Measurements from ENCODE around the gene SPCS2.

SPCS2 gene

DNA sequence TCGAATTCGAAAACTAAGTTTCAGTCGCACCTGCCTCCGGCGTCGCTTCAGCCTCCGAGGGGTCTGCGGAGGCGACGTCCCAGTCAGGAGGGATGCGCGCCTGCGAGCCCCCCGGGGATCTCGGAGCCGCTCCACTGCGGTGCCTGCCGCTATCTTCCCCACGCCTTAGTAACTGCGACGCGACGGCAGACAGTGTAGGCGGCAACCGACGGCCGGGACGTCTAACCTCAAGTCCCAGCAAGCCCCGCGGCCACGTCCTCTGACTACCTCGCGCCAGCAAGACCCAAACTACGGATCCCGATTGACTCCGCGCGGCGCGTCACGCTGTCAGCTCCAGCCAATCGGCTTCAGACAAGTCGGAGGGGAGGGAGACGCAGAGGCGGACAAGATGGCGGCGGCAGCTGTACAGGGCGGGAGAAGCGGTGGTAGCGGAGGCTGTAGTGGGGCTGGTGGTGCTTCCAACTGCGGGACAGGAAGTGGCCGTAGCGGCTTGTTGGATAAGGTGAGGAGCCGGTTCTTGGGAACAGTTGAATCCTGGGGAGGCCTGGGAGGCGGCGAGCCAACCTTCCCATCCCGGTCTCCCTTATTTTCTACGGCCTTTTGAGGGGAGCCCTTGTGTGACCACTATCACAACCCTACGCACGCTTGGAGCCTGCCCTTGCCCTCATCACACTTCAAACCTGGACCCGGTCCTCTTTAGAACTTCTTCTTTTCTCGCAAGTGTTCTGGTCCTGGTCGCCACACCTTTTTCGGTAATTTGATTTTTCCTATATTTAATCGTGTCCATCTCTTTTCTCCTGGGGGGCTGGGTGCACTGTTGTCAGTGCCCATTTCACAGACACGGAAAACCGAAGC lies at the start of gene SPCS2, which contains the start of gene XRRA1:
Gene SPCS2 (plus strand): TSS at position 369 of the 855 bp plus-strand sequence. CDS start 20 bp downstream, at position 389.
Gene XRRA1 (minus strand): TSS at position 194 of the 855 bp plus-strand sequence. CDS start 8,213 bp downstream, outside the sequence.
- peak; percentile 95 to 99 (median 99) for DNase-seq (ENCODE audit: low read depth in 2 of 3, low spot score in 1 of 3)

DNA sequence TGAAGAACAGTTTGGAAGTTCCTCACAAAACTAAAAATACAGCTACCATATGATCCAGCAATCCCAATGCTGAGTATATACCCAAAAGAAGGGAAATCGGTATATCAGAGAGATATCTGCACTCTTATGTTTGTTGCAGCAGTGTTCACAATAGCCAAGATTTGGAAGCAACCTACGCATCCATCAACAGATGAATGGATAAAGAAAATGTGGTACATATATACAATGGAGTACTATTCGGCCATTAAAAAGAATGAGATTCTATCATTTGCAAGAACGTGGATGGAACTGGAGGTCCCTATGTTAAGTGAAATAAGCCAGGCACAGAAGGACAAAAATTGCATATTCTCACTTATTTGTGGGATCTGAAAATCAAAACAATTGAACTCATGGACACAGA lies 46.7 kb upstream of the SPCS2 start:
- DNase-seq (ENCODE audit: low read depth in 2 of 3, low spot score in 1 of 3), result no peak

DNA sequence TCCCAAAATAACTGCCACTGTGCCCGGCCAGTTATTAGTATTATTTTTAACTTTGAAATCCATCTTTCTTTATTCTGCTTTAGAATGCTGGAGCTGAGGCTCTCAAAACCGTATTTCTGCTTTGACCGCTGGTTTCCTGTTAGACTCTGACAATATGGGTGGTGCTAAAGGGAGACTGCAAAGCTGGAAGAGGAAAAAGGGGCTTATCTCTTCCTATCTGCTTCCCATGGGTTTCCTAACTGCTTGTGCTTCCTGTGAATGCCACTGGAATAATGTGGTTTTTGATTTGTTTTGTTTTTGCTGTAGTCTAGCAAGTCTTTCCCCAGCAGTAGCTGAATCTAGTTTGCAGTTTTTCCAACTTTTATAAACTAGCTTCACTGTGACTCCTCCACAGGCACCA lies 43.7 kb upstream of the SPCS2 start:
- DNase-seq (ENCODE audit: low read depth in 2 of 3, low spot score in 1 of 3), result no peak

GRCh38 chr11:74909385-74909784 lies 39.7 kb upstream of the SPCS2 start:
- DNase-seq (ENCODE audit: low read depth in 2 of 3, low spot score in 1 of 3), result no peak

GRCh38 chr11:74909812-74910211 lies 39.3 kb upstream of the SPCS2 start:
- no peak for DNase-seq (ENCODE audit: low read depth in 2 of 3, low spot score in 1 of 3)

DNA sequence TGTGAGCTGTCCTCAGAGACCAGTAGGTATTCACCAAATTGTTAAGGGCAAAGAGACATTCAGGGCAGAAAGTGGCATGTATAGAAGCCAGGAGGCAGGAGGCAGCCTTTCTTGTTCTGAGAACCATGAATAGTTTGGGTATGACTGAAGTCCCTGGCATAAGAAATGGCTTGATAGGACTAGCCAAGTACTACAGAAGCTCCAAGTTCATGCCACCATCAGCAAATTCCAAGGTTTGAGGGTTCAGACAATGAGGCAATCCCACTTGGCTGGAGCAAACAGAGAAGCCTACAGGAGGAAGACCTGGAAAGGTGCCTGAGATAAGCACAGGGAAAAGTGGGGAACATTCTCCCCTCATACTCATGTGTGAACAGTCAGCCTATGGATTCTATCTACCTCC lies 25.9 kb upstream of the SPCS2 start:
- no peak for DNase-seq (ENCODE audit: low read depth in 2 of 3, low spot score in 1 of 3)

- DNase-seq (ENCODE audit: low read depth in 2 of 3, low spot score in 1 of 3), result no peak
Measured at GRCh38 chr11:74925281-74925680, 23.8 kb upstream of the SPCS2 start.

DNA sequence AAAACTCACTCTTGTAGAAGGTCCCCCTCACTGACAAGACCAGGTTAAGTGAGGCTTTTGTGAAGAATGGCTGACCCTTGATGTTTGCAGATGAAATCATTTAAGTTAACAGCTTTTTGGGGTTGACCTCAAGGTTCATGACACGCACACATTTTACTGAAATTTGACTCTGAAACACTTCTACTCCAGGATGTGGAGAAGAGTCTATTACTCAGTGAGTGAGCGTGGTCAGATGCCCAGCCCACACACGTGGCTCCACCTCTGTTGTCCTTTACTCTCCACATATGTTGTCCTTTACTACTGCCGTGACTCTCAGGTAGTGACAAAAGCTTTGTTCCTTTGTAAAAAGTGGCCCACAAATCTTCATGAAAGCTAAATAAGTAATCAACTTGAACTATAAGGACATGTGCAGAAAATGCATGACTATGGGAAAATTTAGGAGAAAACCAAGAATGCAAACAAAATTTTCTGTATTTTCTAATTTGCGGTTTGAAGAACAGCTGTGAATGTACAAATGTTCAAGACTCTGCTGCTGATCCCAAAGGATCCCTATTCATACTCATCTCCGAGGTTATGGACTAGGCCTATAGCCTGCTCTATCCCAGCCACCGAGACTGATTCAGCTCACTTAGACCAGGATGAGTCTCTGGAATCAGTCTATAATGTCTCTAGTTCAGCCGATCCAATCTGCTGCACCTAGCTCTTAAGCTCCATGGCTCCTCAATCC lies 22.6 kb upstream of the SPCS2 start:
- no peak for DNase-seq (ENCODE audit: low read depth in 2 of 3, low spot score in 1 of 3)

GRCh38 chr11:74927496-74927895 lies 21.6 kb upstream of the SPCS2 start:
- DNase-seq (ENCODE audit: low read depth in 2 of 3, low spot score in 1 of 3), result no peak

DNA sequence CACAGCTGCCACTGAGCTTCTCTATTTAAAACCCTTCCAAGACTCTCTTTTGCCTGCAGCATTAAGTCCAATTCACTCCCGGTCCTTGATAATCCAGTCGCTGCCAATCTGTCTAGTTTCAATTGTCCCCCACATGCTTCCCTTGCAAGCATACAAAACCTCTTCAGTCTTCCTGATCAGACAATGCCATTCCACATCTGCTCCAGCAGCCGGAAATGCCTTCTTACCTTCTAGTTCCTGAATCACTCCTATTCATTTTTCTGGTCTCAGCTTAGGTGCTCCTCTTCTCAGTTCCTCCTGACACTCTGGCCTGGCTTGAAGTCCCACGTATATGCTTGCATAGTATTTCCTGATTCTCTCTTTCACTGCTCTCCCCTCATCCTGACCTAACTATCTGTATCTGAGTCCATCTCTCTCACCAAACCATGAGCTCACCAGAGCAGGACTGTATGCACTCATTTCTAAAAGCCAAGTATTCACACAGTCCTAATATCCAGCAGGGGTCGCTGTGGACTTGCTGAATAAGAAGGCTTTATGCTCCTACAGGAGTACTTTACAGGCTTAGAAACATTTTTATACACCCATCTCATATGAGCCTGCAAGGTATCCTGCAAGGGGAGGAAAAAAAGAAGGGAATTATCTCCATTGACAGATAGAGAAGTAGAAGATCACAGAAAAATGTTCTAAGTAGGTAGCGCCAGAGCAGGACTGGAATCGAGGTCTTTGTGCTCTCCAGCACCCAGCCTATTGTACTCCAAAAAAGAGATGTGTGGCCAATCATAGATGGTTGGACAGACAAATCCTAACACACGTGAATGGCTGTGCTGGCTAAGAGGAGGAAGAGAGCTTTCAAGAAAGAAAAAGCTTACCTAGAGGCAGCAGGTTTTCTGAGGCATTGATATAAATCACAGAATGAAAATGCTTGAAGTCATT lies 19.4 kb upstream of the SPCS2 start:
- peak in 2 of 3 donors; percentile 47 to 64 for DNase-seq (ENCODE audit: low read depth in 2 of 3, low spot score in 1 of 3)

DNA sequence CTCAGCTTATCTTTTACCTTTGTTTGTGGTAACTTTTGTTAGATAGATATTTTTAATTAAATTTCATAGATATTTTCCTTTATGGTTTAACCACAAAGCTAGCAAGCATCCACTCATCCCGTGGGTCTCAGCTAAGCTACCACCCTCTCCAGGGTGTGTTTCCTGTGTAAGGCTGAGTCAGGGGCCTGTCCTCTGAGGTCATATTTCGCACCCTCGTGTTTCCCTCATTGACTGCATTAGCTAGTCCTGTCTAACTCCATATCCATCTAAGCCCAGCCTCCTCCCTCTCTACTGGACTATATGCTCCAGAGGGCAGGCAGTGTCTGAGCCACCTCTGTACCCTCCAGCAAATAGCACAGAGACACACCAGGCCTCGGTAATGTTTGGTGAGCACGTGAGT lies 16.9 kb upstream of the SPCS2 start:
- DNase-seq (ENCODE audit: low read depth in 2 of 3, low spot score in 1 of 3), result no peak

GRCh38 chr11:74932797-74933196 lies 16.3 kb upstream of the SPCS2 start:
- DNase-seq (ENCODE audit: low read depth in 2 of 3, low spot score in 1 of 3), result no peak

DNA sequence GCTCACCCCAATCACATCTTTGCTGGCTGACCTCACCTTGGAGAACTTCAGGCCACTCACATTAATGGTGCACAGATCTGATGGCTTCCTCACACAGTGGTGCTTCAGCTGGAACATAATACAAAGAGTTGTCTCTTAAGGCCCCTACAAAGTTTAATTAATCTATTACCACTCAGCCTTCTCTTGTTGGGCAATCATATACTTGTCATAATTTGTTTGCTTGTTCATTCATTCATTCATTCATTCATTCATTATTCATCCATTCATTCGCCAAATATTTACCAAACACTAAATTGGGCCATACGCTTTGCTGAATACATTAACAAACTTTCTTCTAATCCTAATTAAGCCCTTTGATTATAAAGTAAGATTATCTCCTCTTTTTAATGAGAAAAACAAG lies 15.3 kb upstream of the SPCS2 start:
- DNase-seq (ENCODE audit: low read depth in 2 of 3, low spot score in 1 of 3), result no peak

DNA sequence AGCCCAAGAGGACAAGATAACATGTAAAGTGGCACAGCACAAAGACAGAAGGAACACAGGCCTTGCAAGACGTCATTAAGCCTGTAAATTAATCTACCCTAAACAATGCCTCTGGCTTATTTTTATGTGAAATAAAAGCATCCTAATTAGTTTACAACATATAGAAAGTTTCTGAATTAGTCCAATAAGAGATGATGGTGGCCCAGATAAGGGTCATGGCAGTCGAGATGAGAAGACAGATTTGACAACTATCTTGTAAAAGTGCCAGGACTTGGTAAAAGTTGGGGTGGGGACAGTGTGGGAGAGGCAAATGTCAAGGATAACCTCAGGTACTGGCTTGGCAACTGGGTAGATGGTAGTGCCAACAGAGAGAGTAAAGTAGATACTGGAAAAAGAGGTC lies 13.8 kb upstream of the SPCS2 start:
- DNase-seq (ENCODE audit: low read depth in 2 of 3, low spot score in 1 of 3), result no peak

DNA sequence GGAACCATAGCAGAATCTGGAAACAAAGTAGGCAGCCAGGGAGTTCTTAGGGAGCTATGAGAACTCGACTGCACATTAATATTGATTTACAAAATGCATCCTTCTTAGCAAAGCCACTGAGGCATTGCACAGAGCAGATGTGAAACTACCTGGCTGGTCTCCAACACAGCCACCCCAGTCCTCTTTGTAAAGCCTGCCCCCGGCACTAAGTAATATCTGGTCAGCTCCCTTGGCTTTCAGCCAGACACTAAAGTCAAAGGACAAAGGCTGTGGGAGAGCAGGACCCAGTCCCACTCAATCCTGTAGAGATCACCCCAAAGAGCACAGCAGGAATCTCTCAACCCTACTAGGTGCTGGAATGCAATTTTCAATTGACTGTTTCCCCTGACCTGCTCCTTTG lies 13.0 kb upstream of the SPCS2 start:
- DNase-seq (ENCODE audit: low read depth in 2 of 3, low spot score in 1 of 3), result no peak

- no peak for DNase-seq (ENCODE audit: low read depth in 2 of 3, low spot score in 1 of 3)
Measured at GRCh38 chr11:74936976-74937375, 12.1 kb upstream of the SPCS2 start.

GRCh38 chr11:74937696-74938475 lies 11.2 kb upstream of the SPCS2 start:
- DNase-seq (ENCODE audit: low read depth in 2 of 3, low spot score in 1 of 3), result no peak

DNA sequence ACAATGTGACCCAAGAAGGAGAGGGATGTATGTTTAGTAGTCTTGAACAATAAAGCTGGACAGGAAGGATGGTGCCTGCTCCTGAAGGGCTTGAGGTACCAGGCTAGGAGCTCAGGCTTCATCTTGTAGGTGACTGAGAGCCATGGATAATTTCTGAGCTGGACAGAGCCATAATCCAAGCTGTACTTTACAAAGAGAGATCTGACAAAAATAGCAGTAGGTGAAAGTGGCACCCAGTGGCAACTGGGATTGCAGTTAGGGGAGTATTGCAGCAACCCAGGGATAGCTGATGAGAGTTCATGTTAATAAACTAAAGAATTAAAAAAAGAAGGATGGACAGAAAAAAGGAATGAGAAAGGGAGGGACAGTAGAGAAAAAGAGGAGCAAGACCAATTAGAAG lies 7.6 kb upstream of the SPCS2 start:
- DNase-seq (ENCODE audit: low read depth in 2 of 3, low spot score in 1 of 3), result no peak

DNA sequence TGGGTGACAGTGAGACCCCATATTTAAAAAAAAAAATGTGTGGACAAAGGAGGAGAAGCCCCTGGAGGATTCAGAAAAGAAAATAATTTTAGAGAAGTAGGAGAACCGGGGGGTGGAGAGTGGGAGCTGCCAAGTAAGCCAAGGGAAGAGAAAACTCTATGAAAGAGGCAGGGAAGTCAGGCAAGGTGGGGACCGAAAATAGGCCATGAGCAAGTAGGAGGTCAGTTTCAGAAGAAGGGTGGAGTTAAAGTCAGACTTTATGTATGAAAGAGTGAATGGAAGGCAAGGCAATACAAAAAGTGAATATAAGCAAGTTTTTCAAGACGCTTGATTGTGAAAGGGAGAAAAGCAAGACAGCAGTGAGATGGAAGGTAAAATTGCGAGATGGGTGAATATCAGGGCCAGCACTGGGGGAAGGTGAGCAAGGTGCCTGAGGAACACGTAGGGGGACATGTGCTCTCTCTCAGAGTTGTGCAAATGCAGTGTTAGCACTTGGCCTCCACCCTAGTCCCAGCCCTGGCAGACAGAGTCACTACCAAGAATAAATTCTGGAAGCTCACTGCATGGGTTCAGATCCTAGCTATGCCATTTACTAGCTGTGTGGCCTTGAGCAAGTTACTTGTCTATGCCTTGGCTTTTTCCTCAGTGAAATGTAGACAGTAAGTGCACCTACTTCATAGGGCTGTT lies 6.8 kb upstream of the SPCS2 start:
- DNase-seq (ENCODE audit: low read depth in 2 of 3, low spot score in 1 of 3), result no peak

- no peak for DNase-seq (ENCODE audit: low read depth in 2 of 3, low spot score in 1 of 3)
Measured at GRCh38 chr11:74948546-74948897, 544 bp upstream of the SPCS2 start.

Data from stimulated activated CD4-positive, alpha-beta T cell treated with anti-CD3 and anti-CD28 coated beads, Interleukin-12 subunit alpha, Interleukin-12 subunit beta, amount 100 ng/mL, for 48 hours (primary cell).